ENCODE results near the gene MVP. TPM values are rescaled to one million over a fixed set of nuclear protein-coding genes. Genes with fewer than 3 reads are reported as not detected.

Gene MVP
- total RNA-seq, 5 donors from 2014 or later (not counting 1 experiment from before 2014, with no cell fraction given), result 140 to 173 (median 158) TPM

DNA sequence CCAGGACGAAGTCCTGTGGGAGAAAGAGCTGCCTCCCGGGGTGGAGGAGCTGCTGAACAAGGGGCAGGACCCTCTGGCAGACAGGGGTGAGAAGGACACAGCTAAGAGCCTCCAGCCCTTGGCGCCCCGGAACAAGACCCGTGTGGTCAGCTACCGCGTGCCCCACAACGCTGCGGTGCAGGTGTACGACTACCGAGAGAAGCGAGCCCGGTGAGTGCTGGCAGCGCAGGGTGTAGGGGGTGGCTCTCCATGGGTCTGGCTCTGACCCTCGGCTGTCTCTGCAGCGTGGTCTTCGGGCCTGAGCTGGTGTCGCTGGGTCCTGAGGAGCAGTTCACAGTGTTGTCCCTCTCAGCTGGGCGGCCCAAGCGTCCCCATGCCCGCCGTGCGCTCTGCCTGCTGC is 21.4 kb downstream of the MVP start:
- 100% methylated on average over 16 of the region's 23 CpGs for WGBS (ENCODE audit: insufficient coverage)
- Histone ChIP-seq H3K4me3 (ENCODE audit: control insufficient read depth in 1 of 2, extremely low read depth in 1 of 2, low read length in 1 of 2) (no peak overlapping the region), H3K27ac (ENCODE audit: low read length) (no peak overlapping the region), H3K27me3 (replicated peaks in 1 of 2; ENCODE audit: control insufficient read depth in 2 of 2, extremely low read depth in 1 of 2, insufficient read depth in 2 of 2, low read length in 1 of 2) (no peaks in the 10 kb centered on the region), H3K4me1 (ENCODE audit: control insufficient read depth in 1 of 2, extremely low read depth in 1 of 2, insufficient read depth in 2 of 2, low read length in 2 of 2) (no peaks in the 10 kb centered on the region), H3K9me3 (no peaks in the 10 kb centered on the region), H3K36me3 (ENCODE audit: control insufficient read depth in 2 of 2, extremely low read depth in 1 of 2, insufficient read depth in 1 of 2, low read length in 1 of 2) (peaks cover 34 to 91% of the 10 kb centered on the region in 2 donors)
- ChIA-PET CTCF (interaction anchor here in 1 of 2 donors (0.5 kb wide), 2 partner anchors 9 to 129 kb away, joined by 3 to 4 read pairs; no protein-coding TSS in a partner anchor), POLR2A (interaction anchor here in 1 of 2 donors (0.6 kb wide), 1 partner anchor 868 kb away, joined by 6 read pairs; no protein-coding TSS in a partner anchor)
- ATAC-seq (replicated peaks in 1 of 4) (no peak), DNase-seq (no peak)
- Mint-ChIP-seq H3K36me3 (peaks cover 39% of the 10 kb centered on the region), H3K4me1 (peaks cover 0 to 2% (median 1%) of the 10 kb centered on the region in 3 donors), H3K27me3 (no peaks in the 10 kb centered on the region), H3K27ac (peak overlapping the region in 1 of 2 donors; percentile 22), H3K9me3 (no peaks in the 10 kb centered on the region), H3K4me3 (no peak overlapping the region)

GRCh38 chr16:29842732-29843346 is 22.6 kb downstream of the MVP start:
- ChIA-PET POLR2A (interaction anchor here in 1 of 2 donors (0.6 kb wide), 1 partner anchor 875 kb away, joined by 3 read pairs; no protein-coding TSS in a partner anchor), CTCF (interaction anchor here in 1 of 2 donors (0.6 kb wide), 1 partner anchor 44 kb away, joined by 4 read pairs; no protein-coding TSS in a partner anchor)
- peaks cover 36% of the 10 kb centered on the region for H3K36me3 Mint-ChIP-seq
- H3K27ac ChIP-seq (ENCODE audit: low read length), result no peak overlapping the region
- no peak overlapping the region for H3K4me3 ChIP-seq (ENCODE audit: control insufficient read depth in 1 of 2, extremely low read depth in 1 of 2, low read length in 1 of 2)
- H3K27ac Mint-ChIP-seq, result peak overlapping the region; percentile 65 to 76
- no peaks in the 10 kb centered on the region for H3K4me1 ChIP-seq (ENCODE audit: control insufficient read depth in 1 of 2, extremely low read depth in 1 of 2, insufficient read depth in 2 of 2, low read length in 2 of 2)
- peaks cover 38 to 92% of the 10 kb centered on the region in 2 donors for H3K36me3 ChIP-seq (ENCODE audit: control insufficient read depth in 2 of 2, extremely low read depth in 1 of 2, insufficient read depth in 1 of 2, low read length in 1 of 2)
- H3K4me1 Mint-ChIP-seq, result peaks cover 0 to 3% (median 2%) of the 10 kb centered on the region in 3 donors
- H3K9me3 Mint-ChIP-seq, result no peaks in the 10 kb centered on the region
- ATAC-seq (replicated peaks in 1 of 4) (no peak), DNase-seq (no peak)
- no peaks in the 10 kb centered on the region for H3K9me3 ChIP-seq
- H3K27me3 ChIP-seq (replicated peaks in 1 of 2; ENCODE audit: control insufficient read depth in 2 of 2, extremely low read depth in 1 of 2, insufficient read depth in 2 of 2, low read length in 1 of 2), result no peaks in the 10 kb centered on the region
- WGBS (ENCODE audit: insufficient coverage), result 96% methylated on average over 6 of the region's 9 CpGs
- H3K4me3 Mint-ChIP-seq, result no peak overlapping the region
- no peaks in the 10 kb centered on the region for H3K27me3 Mint-ChIP-seq

GRCh38 chr16:29843931-29844330 is 23.7 kb downstream of the MVP start:
- Histone ChIP-seq H3K27ac (ENCODE audit: low read length) (no peak overlapping the region), H3K36me3 (ENCODE audit: control insufficient read depth in 2 of 2, extremely low read depth in 1 of 2, insufficient read depth in 1 of 2, low read length in 1 of 2) (peaks cover 34 to 83% of the 10 kb centered on the region in 2 donors), H3K27me3 (replicated peaks in 1 of 2; ENCODE audit: control insufficient read depth in 2 of 2, extremely low read depth in 1 of 2, insufficient read depth in 2 of 2, low read length in 1 of 2) (no peaks in the 10 kb centered on the region), H3K9me3 (no peaks in the 10 kb centered on the region), H3K4me1 (ENCODE audit: control insufficient read depth in 1 of 2, extremely low read depth in 1 of 2, insufficient read depth in 2 of 2, low read length in 2 of 2) (peaks cover 0 to 9% of the 10 kb centered on the region in 2 experiments), H3K4me3 (ENCODE audit: control insufficient read depth in 1 of 2, extremely low read depth in 1 of 2, low read length in 1 of 2) (no peak overlapping the region)
- ChIA-PET CTCF (interaction anchor here in 1 of 2 donors (0.6 kb wide), 1 partner anchor 18 kb away, joined by 6 read pairs; no protein-coding TSS in a partner anchor), POLR2A (no interaction called here)
- Mint-ChIP-seq H3K4me3 (no peak overlapping the region), H3K9me3 (no peaks in the 10 kb centered on the region), H3K36me3 (peaks cover 35% of the 10 kb centered on the region), H3K27ac (peak overlapping the region; percentile 42 to 45), H3K4me1 (peaks cover 6 to 10% (median 6%) of the 10 kb centered on the region in 3 donors), H3K27me3 (no peaks in the 10 kb centered on the region)
- ATAC-seq (replicated peaks in 1 of 4), result no peak
- no peak for DNase-seq
- WGBS (ENCODE audit: insufficient coverage), result 98% methylated on average over 7 of the region's 8 CpGs

GRCh38 chr16:29844575-29845331 is 24.5 kb downstream of the MVP start:
- Histone ChIP-seq H3K27ac (ENCODE audit: low read length) (no peak overlapping the region), H3K27me3 (replicated peaks in 1 of 2; ENCODE audit: control insufficient read depth in 2 of 2, extremely low read depth in 1 of 2, insufficient read depth in 2 of 2, low read length in 1 of 2) (no peaks in the 10 kb centered on the region), H3K4me1 (ENCODE audit: control insufficient read depth in 1 of 2, extremely low read depth in 1 of 2, insufficient read depth in 2 of 2, low read length in 2 of 2) (peaks cover 0 to 9% of the 10 kb centered on the region in 2 experiments), H3K4me3 (ENCODE audit: control insufficient read depth in 1 of 2, extremely low read depth in 1 of 2, low read length in 1 of 2) (no peak overlapping the region), H3K9me3 (no peaks in the 10 kb centered on the region), H3K36me3 (ENCODE audit: control insufficient read depth in 2 of 2, extremely low read depth in 1 of 2, insufficient read depth in 1 of 2, low read length in 1 of 2) (peaks cover 33 to 75% of the 10 kb centered on the region in 2 donors)
- H3K9me3 Mint-ChIP-seq, result no peaks in the 10 kb centered on the region
- peak overlapping the region in 1 of 2 donors; percentile 41 for H3K27ac Mint-ChIP-seq
- CTCF ChIA-PET, result interaction anchor here (0.6 to 1.4 kb wide), 5 partner anchors 37 to 1210 kb away, joined by 4 to 8 read pairs (median 4); no protein-coding TSS in a partner anchor
- 97% methylated on average over 25 of the region's 28 CpGs for WGBS (ENCODE audit: insufficient coverage)
- no peak for DNase-seq
- POLR2A ChIA-PET, result no interaction called here
- no peaks in the 10 kb centered on the region for H3K27me3 Mint-ChIP-seq
- H3K36me3 Mint-ChIP-seq, result peaks cover 31% of the 10 kb centered on the region
- H3K4me3 Mint-ChIP-seq, result no peak overlapping the region
- ATAC-seq (replicated peaks in 1 of 4), result no peak
- peaks cover 6 to 12% (median 7%) of the 10 kb centered on the region in 3 donors for H3K4me1 Mint-ChIP-seq

GRCh38 chr16:29845656-29846055 is 25.4 kb downstream of the MVP start:
- Histone ChIP-seq H3K27me3 (replicated peaks in 1 of 2; ENCODE audit: control insufficient read depth in 2 of 2, extremely low read depth in 1 of 2, insufficient read depth in 2 of 2, low read length in 1 of 2) (no peaks in the 10 kb centered on the region), H3K36me3 (ENCODE audit: control insufficient read depth in 2 of 2, extremely low read depth in 1 of 2, insufficient read depth in 1 of 2, low read length in 1 of 2) (peaks cover 25 to 66% of the 10 kb centered on the region in 2 donors), H3K4me1 (ENCODE audit: control insufficient read depth in 1 of 2, extremely low read depth in 1 of 2, insufficient read depth in 2 of 2, low read length in 2 of 2) (peaks cover 0 to 9% of the 10 kb centered on the region in 2 experiments), H3K9me3 (no peaks in the 10 kb centered on the region), H3K27ac (ENCODE audit: low read length) (no peak overlapping the region), H3K4me3 (ENCODE audit: control insufficient read depth in 1 of 2, extremely low read depth in 1 of 2, low read length in 1 of 2) (no peak overlapping the region)
- Mint-ChIP-seq H3K27me3 (no peaks in the 10 kb centered on the region), H3K36me3 (peaks cover 24% of the 10 kb centered on the region), H3K4me3 (no peak overlapping the region), H3K4me1 (peaks cover 6 to 13% (median 12%) of the 10 kb centered on the region in 3 donors), H3K27ac (peak overlapping the region; percentile 58 to 72), H3K9me3 (no peaks in the 10 kb centered on the region)
- ATAC-seq (replicated peaks in 1 of 4) (no peak), DNase-seq (no peak)
- CTCF ChIA-PET, result interaction anchor here (0.5 to 1.4 kb wide), 7 partner anchors 32 to 191 kb away, joined by 3 to 8 read pairs (median 4); no protein-coding TSS in a partner anchor
- 98% methylated on average over 18 of the region's 18 CpGs for WGBS (ENCODE audit: insufficient coverage)
- POLR2A ChIA-PET, result interaction anchor here in 1 of 2 donors (0.6 kb wide), 1 partner anchor 155 kb away, joined by 3 read pairs; no protein-coding TSS in a partner anchor
